SK-N-SH treated with all-trans-retinoic acid at 6 μM for 48 hours (cell line): ENCODE measurements around the gene PUSL1.

Source experiments
- ATAC-seq: fragments of 200-7000 bp; cut with Tn5 transposase; 3 replicates; pipeline ENCODE4 v1.9.1; 2020; ENCODE audit warnings: mild to moderate bottlenecking, moderate library complexity
- ARNTL ChIP-seq: fragments of 450-650 bp; formaldehyde crosslinking; IDR thresholded peaks from 2 replicates; pipeline ENCODE4 v1.5.0; 2020; ENCODE audit warnings: low read depth, mild to moderate bottlenecking, moderate library complexity, borderline replicate concordance
- BACH2 ChIP-seq: fragments of 250-450 bp; sonication (Bioruptor Pico); IDR thresholded peaks from 2 replicates; pipeline ENCODE4 v1.9.0; 2021; ENCODE audit warnings: mild to moderate bottlenecking, borderline replicate concordance
- CREB5 ChIP-seq: fragments of 250-450 bp; sonication (Bioruptor Pico); IDR thresholded peaks from 2 replicates; pipeline ENCODE4 v1.5.1; 2020; ENCODE audit warnings: low read depth, mild to moderate bottlenecking, moderate library complexity
- CSDC2 ChIP-seq: fragments of 250-450 bp; sonication (Bioruptor Pico); IDR thresholded peaks from 2 replicates; pipeline ENCODE4 v1.5.0; 2020; ENCODE audit warnings: mild to moderate bottlenecking, moderate library complexity
- CSRNP3 ChIP-seq: fragments of 250-450 bp; sonication (Bioruptor Pico); IDR thresholded peaks from 2 replicates; pipeline ENCODE4 v1.5.1; 2021; ENCODE audit warnings: mild to moderate bottlenecking, moderate library complexity
- ESRRG ChIP-seq: fragments of 250-450 bp; sonication (Bioruptor Pico); IDR thresholded peaks from 2 replicates; pipeline ENCODE4 v1.6.1; 2021; ENCODE audit warnings: mild to moderate bottlenecking
- GLIS3 ChIP-seq: fragments of 250-450 bp; sonication (Bioruptor Pico); IDR thresholded peaks from 2 replicates; pipeline ENCODE4 v1.5.0; 2020; ENCODE audit warnings: mild to moderate bottlenecking, moderate library complexity
- ISL1 ChIP-seq: fragments of 250-450 bp; sonication (Bioruptor Pico); IDR thresholded peaks from 2 replicates; pipeline ENCODE4 v2.1.2; 2022; ENCODE audit warnings: mild to moderate bottlenecking, moderate library complexity
- OSR1 ChIP-seq: fragments of 250-450 bp; sonication (Bioruptor Pico); IDR thresholded peaks from 2 replicates; pipeline ENCODE4 v1.8.0; 2022; ENCODE audit warnings: moderate library complexity, mild to moderate bottlenecking, inconsistent platforms
- POU6F1 ChIP-seq: fragments of 250-450 bp; sonication (Bioruptor Pico); IDR thresholded peaks from 2 replicates; pipeline ENCODE4 v1.8.0; 2021; ENCODE audit warnings: low read depth, mild to moderate bottlenecking, moderate library complexity, borderline replicate concordance
- PPARA ChIP-seq: fragments of 250-450 bp; sonication (Bioruptor Pico); IDR thresholded peaks from 2 replicates; pipeline ENCODE4 v1.5.0; 2020; ENCODE audit warnings: mild to moderate bottlenecking, borderline replicate concordance
- RARB ChIP-seq: fragments of 250-450 bp; sonication (Bioruptor Pico); IDR thresholded peaks from 2 replicates; pipeline ENCODE4 v1.8.0; 2021; ENCODE audit warnings: mild to moderate bottlenecking, moderate library complexity
- SNAI2 ChIP-seq: fragments of 250-450 bp; sonication (Bioruptor Pico); IDR thresholded peaks from 2 replicates; pipeline ENCODE4 v1.5.0; 2020; ENCODE audit warnings: mild to moderate bottlenecking, moderate library complexity
- TCF4 ChIP-seq: fragments of 250-450 bp; sonication (Bioruptor Pico); IDR thresholded peaks from 2 replicates; pipeline ENCODE4 v1.8.0; 2021; ENCODE audit warnings: mild to moderate bottlenecking, moderate library complexity, borderline replicate concordance
- TOX ChIP-seq: fragments of 250-450 bp; sonication (Bioruptor Pico); IDR thresholded peaks from 2 replicates; pipeline ENCODE4 v1.8.0; 2021; ENCODE audit warnings: mild to moderate bottlenecking, moderate library complexity, borderline replicate concordance
- TSHZ2 ChIP-seq: fragments of 250-450 bp; sonication (Bioruptor Pico); IDR thresholded peaks from 2 replicates; pipeline ENCODE4 v1.5.0; 2020; ENCODE audit warnings: mild to moderate bottlenecking, moderate library complexity
- ZFP3 ChIP-seq: fragments of 250-450 bp; sonication (Bioruptor Pico); IDR thresholded peaks from 2 replicates; pipeline ENCODE4 v1.5.0; 2020; ENCODE audit warnings: mild to moderate bottlenecking, moderate library complexity
- ZFP30 ChIP-seq: fragments of 450-650 bp; formaldehyde crosslinking; IDR thresholded peaks from 2 replicates; pipeline ENCODE4 v1.5.0; 2022; ENCODE audit warnings: mild to moderate bottlenecking, moderate library complexity
- ZNF565 ChIP-seq: fragments of 450-650 bp; formaldehyde crosslinking; conservative IDR thresholded peaks from 2 replicates; pipeline ENCODE4 v1.5.0; 2020; ENCODE audit warnings: low read depth, mild to moderate bottlenecking, moderate library complexity
- ZNF70 ChIP-seq: fragments of 450-650 bp; formaldehyde crosslinking; IDR thresholded peaks from 2 replicates; pipeline ENCODE4 v1.5.0; 2020; ENCODE audit warnings: mild to moderate bottlenecking, moderate library complexity
- ZNF8 ChIP-seq: fragments of 450-650 bp; formaldehyde crosslinking; IDR thresholded peaks from 2 replicates; pipeline ENCODE4 v1.5.0; 2020; ENCODE audit warnings: mild to moderate bottlenecking, moderate library complexity

The PUSL1 gene

GRCh38 chr1:1322418-1322817 is 14.0 kb downstream of the PUSL1 start:
- ATAC-seq: no peak

GRCh38 chr1:1322952-1323351 is 14.6 kb downstream of the PUSL1 start:
- ATAC-seq: no peak
- TF ChIP-seq ZNF8: no peak
- no peak for TF ChIP-seq CSDC2
- no peak for TF ChIP-seq CREB5 (CRISPR knock-in tag)
- TF ChIP-seq ZNF70 (CRISPR knock-in tag): no peak
- TF ChIP-seq BACH2 (CRISPR knock-in tag): no peak
- no peak for TF ChIP-seq TCF4 (CRISPR knock-in tag)
- no peak for TF ChIP-seq SNAI2 (CRISPR knock-in tag)
- TF ChIP-seq PPARA: no peak
- no peak for TF ChIP-seq GLIS3
- TF ChIP-seq ZNF565 (CRISPR knock-in tag): no peak
- TF ChIP-seq RARB (CRISPR knock-in tag): no peak
- no peak for TF ChIP-seq ESRRG (CRISPR knock-in tag)

More at GRCh38 chr1:1322418-1322817, 14.0 kb downstream of the PUSL1 start:
- no peak for TF ChIP-seq CSDC2
- no peak for TF ChIP-seq TSHZ2 (CRISPR knock-in tag)
- no peak for TF ChIP-seq BACH2 (CRISPR knock-in tag)
- TF ChIP-seq PPARA: no peak
- TF ChIP-seq ZNF70 (CRISPR knock-in tag): no peak
- TF ChIP-seq OSR1: no peak
- no peak for TF ChIP-seq TOX (CRISPR knock-in tag)
- no peak for TF ChIP-seq TCF4 (CRISPR knock-in tag)
- no peak for TF ChIP-seq ZNF565 (CRISPR knock-in tag)
- no peak for TF ChIP-seq SNAI2 (CRISPR knock-in tag)
- TF ChIP-seq ISL1 (CRISPR knock-in tag): no peak
- TF ChIP-seq ZFP3: no peak
- TF ChIP-seq ZFP30 (CRISPR knock-in tag): no peak
- TF ChIP-seq ESRRG (CRISPR knock-in tag): no peak
- TF ChIP-seq POU6F1 (CRISPR knock-in tag): no peak
- TF ChIP-seq CSRNP3 (CRISPR knock-in tag): no peak
- TF ChIP-seq GLIS3: no peak
- TF ChIP-seq ARNTL (CRISPR knock-in tag): no peak
- no peak for TF ChIP-seq ZNF8

GRCh38 chr1:1324084-1324523 is 15.7 kb downstream of the PUSL1 start:
- TF ChIP-seq GLIS3 (no peak), ZNF565 (CRISPR knock-in tag) (no peak), BACH2 (CRISPR knock-in tag) (no peak), ARNTL (CRISPR knock-in tag) (no peak), SNAI2 (CRISPR knock-in tag) (no peak), RARB (CRISPR knock-in tag) (no peak), ZFP3 (no peak), ZFP30 (CRISPR knock-in tag) (no peak), CSDC2 (no peak), TCF4 (CRISPR knock-in tag) (no peak), ZNF8 (no peak), CREB5 (CRISPR knock-in tag) (no peak)
- ATAC-seq: peak; percentile 19
